GM12864 (cell line): ENCODE data around the gene CEP126.

Source experiments
- DNase-seq: peaks from one replicate; pipeline ENCODE4 v3.0.0-alpha.2; 2011; ENCODE audit warnings: low read depth
- H3K4me3 ChIP-seq: 2 replicates; pipeline ENCODE4 v1.5.1; 2011; ENCODE audit warnings: mild to moderate bottlenecking, low read depth, low read length, control low read depth
- CTCF ChIP-seq: IDR thresholded peaks from 2 replicates; pipeline ENCODE4 v1.5.1; 2011; ENCODE audit warnings: low read depth, mild to moderate bottlenecking, moderate library complexity, low read length, control low read depth, inconsistent platforms; ENCODE audit errors: missing control alignments

CEP126 gene

DNA sequence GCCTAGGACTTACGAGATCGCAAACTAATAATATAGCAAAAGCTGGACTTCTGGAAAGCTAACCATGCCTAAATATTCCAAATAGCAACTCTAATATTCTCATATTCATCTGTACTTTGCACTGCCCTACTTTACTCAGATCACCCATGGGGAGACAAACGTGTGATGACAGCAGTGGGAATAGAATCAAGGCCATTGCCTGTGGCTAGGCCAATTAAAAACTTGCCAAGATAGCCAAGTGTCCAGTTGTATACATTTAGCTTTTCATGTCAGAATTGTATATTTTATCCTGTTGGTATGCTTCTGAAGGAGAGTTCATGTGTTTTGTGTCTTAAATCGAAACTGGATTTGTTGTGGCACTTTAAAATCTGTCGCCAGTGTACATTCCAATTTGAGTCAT is 1.2 kb upstream of the CEP126 start:
- no peak overlapping the region for H3K4me3 ChIP-seq
- TF ChIP-seq CTCF = no peak
- DNase-seq = no peak

GRCh38 chr11:101914341-101914737 is 471 bp upstream of the CEP126 start:
- TF ChIP-seq CTCF = no peak
- DNase-seq = no peak
- H3K4me3 ChIP-seq = peak overlapping the region; percentile 63

DNA sequence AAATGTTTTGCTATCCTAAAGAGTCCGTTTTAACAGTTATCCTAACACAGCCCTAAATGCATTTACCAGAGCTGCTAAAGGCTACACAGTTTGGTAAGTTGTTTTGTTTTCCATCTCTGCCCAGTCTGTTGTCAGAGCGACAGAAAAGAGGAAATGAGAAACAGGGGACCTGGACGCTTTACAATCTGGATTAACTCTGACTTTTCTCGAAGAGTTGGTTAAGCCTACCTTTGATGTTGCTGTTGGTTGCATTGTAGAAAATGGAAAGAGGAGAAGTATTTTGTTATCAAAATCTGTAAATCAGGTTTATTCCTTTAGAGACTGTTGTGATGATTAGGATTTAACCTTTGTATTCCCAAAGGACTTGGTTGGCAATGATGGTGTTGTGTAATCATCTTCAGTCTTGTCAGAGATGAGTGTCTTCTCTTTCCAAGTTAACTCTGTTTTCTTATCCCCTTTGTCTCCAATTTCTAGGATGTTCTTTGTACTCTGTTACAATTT is 1.0 kb downstream of the CEP126 start:
- no peak overlapping the region for H3K4me3 ChIP-seq
- DNase-seq = no peak

DNA sequence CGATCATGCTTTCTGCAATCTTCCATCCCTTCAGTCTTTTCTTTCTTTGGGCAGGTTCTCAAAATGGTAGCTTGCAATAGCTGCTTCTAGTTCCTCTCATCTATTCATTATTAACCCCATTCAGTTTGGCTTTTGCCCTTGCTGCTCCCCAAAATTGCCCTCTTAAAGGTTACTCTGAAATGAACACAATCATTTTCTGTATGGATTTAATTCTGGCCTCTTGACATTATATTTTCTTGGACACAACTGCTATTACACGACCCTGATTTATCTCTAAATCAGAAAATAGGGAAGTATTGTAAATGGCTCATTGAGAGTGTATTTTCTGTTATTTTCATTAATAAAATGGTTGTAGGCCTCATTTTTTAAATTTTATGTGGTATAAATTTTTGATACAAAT is 1.6 kb downstream of the CEP126 start, which contains the start of gene ANGPTL5:
ANGPTL5 (minus strand) TSS at position 101 of the 400 bp plus-strand sequence. CDS start 8,613 bp downstream, outside the sequence.
- no peak for DNase-seq
- no peak for TF ChIP-seq CTCF
- peak within 1 kb of the TSS; percentile 63 for H3K4me3 ChIP-seq

More for the DNA sequence above, 1.0 kb downstream of the CEP126 start:
- TF ChIP-seq CTCF = no peak

- no peak for DNase-seq
- no peak overlapping the region for H3K4me3 ChIP-seq
- no peak for TF ChIP-seq CTCF
These were observed 2.4 kb downstream of the CEP126 start for GRCh38 chr11:101917226-101917625.

DNA sequence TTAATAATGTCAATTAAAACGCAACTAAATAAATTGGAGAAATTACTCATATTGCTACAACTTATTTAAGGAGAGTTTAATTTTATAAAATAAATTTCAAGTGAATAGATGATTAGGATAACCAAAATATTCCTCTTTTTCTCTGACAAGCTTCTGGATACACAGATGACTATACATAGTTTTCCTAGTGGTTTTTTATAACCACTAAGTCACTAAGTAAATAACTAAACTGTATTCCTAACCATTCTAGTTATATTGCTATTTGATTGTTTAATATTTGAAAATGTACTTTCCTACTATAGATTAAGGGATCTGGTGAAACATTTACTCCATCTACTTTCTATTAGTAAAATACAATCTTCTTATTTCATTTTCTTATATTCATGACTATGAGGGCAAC is 6.2 kb downstream of the CEP126 start:
- DNase-seq = no peak
- no peak for TF ChIP-seq CTCF
- no peak overlapping the region for H3K4me3 ChIP-seq

GRCh38 chr11:101923554-101923953 is 8.7 kb downstream of the CEP126 start:
- DNase-seq = no peak
- no peak overlapping the region for H3K4me3 ChIP-seq
- no peak for TF ChIP-seq CTCF
